Loucy (cell line): ENCODE data around the gene GLRA1.

Source experiments
- EZH2phosphoT487 ChIP-seq: fragments of 200-600 bp; IDR thresholded peaks from 2 replicates; pipeline ENCODE4 v1.6.1; 2018; ENCODE audit warnings: antibody characterized with exemption, mild to moderate bottlenecking, moderate library complexity, borderline replicate concordance
- TF ChIP-seq, protein P1 (sequence below): fragments of 200-600 bp; sonication (generic); conservative IDR thresholded peaks from 2 replicates; pipeline ENCODE4 v1.5.1; 2014; ENCODE audit warnings: mild to moderate bottlenecking, antibody characterized with exemption, low read length

DNA sequence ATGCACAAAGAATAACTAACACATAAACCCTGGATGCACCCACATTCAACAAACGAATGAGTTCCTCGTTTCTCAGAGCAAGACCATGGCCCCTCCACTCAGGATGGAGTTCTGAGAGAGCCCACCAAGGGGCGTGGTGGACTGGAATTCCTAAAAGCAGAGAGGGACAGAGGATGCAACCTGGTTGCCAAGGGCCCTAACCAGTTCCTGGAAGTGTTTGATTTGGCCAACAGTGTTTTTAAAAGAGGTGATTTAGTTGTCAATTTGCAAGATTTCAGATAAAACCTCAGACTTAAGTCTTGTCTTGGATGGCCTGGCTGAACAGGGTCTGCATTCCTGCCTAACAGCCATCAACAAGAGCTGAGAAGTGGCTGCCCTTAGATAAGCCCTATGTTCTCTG, 34.4 kb downstream of the GLRA1 start:
- TF ChIP-seq, protein P1, sequence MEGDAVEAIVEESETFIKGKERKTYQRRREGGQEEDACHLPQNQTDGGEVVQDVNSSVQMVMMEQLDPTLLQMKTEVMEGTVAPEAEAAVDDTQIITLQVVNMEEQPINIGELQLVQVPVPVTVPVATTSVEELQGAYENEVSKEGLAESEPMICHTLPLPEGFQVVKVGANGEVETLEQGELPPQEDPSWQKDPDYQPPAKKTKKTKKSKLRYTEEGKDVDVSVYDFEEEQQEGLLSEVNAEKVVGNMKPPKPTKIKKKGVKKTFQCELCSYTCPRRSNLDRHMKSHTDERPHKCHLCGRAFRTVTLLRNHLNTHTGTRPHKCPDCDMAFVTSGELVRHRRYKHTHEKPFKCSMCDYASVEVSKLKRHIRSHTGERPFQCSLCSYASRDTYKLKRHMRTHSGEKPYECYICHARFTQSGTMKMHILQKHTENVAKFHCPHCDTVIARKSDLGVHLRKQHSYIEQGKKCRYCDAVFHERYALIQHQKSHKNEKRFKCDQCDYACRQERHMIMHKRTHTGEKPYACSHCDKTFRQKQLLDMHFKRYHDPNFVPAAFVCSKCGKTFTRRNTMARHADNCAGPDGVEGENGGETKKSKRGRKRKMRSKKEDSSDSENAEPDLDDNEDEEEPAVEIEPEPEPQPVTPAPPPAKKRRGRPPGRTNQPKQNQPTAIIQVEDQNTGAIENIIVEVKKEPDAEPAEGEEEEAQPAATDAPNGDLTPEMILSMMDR, result no peak
- no peak for TF ChIP-seq EZH2phosphoT487
